ENCODE data around the gene MEOX1. TPM values are rescaled to one million over a fixed set of nuclear protein-coding genes. Genes with fewer than 3 reads are reported as not detected.

The MEOX1 gene
- total RNA-seq (1 to 10 TPM in 4 of 7 donors, under 1 TPM in 2, not detected in 1; 0.22 to 3.8 (median 1.2) TPM), polyA plus RNA-seq (1 to 10 TPM in 1 of 2 donors, under 1 TPM in 1; 0.35 to 7.7 TPM)
- long read RNA-seq, donor 1, partial matches to known transcripts: 0 of 1 reads
- long read RNA-seq, donor 1, other reads (novel, unspliced or antisense): 1 of 1 reads
- long read RNA-seq, donor 2, partial matches to known transcripts: 0 of 2 reads
- long read RNA-seq, donor 2, other reads (novel, unspliced or antisense): 0 of 2 reads
- long read RNA-seq, donor 3, partial matches to known transcripts: 1 of 2 reads
- long read RNA-seq, donor 3, other reads (novel, unspliced or antisense): 0 of 2 reads

DNA sequence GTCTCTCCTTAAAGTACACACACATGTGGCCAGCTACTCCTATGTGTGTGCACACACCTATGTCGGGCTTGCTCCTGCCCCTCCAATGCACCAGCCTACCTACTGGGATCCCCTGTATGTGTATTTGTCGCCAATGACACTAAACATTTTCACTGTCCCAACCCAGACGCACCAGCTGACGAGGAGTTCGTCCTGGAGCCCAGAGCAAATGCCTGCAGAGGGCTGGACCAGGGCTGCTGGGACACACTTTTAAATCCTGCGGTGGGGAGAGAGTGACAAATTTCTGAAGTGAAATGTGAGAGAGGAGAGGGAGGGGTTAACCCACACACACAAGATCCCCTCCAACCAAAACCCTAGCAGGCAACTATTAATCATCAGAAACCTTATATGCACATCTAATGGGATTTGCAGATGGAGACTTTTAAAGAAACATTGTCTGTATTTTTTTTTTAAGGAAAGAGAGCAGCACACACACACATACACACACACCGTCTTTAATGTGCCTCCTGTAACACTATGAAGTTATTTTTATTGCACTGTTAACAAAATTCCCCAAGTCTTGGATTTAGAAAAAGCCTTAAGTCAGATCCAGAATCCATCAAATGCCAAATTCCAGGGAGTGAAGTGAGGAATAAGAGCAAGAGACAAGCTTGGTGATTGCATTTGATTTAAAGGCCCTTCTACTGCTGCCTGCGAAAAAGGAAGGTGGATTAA, at the start of gene MEOX1:
Gene MEOX1 (minus strand): TSS at position 224 of the 714 bp plus-strand sequence. CDS start 388 bp downstream, outside the sequence.
- TF ChIP-seq, protein P1, sequence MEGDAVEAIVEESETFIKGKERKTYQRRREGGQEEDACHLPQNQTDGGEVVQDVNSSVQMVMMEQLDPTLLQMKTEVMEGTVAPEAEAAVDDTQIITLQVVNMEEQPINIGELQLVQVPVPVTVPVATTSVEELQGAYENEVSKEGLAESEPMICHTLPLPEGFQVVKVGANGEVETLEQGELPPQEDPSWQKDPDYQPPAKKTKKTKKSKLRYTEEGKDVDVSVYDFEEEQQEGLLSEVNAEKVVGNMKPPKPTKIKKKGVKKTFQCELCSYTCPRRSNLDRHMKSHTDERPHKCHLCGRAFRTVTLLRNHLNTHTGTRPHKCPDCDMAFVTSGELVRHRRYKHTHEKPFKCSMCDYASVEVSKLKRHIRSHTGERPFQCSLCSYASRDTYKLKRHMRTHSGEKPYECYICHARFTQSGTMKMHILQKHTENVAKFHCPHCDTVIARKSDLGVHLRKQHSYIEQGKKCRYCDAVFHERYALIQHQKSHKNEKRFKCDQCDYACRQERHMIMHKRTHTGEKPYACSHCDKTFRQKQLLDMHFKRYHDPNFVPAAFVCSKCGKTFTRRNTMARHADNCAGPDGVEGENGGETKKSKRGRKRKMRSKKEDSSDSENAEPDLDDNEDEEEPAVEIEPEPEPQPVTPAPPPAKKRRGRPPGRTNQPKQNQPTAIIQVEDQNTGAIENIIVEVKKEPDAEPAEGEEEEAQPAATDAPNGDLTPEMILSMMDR (IDR thresholded peaks at IDR 0.05): no peak
- TF ChIP-seq EP300 (IDR thresholded peaks at IDR 0.05) (no peak), POLR2A (IDR thresholded peaks at IDR 0.05) (no peak)
- Histone ChIP-seq H3K27me3 (no peaks in the 10 kb centered on the region), H3K36me3 (no peaks in the 10 kb centered on the region), H3K27ac (no peak within 1 kb of the TSS), H3K4me1 (ENCODE audit: insufficient read depth) (no peaks in the 10 kb centered on the region), H3K9me3 (no peaks in the 10 kb centered on the region), H3K4me3 (no peak within 1 kb of the TSS)
- 46 to 56% (median 53%) methylated on average over 8 of the region's 8 CpGs for WGBS, 3 donors
- intact Hi-C loops (cut with DNase I): no loop called here
- no peak for DNase-seq

DNA sequence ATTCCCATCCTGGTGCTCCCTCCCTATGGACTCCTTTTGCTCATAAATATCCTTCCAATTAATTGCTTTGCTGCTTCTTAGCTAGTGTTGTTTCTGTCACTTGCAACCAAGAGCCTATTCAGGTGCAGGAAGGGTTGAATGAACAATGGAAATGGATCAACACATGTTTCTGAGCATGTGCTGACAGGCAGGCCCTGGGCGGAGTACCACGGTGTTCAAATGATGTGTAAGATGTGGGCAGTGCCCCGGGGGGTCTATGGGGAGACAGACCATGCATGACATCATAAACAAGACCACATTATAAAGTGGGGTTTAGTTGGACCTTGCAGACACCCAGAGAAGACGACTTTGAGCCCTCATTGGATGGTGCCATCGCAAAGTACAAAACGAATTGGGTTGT, 48.4 kb upstream of the MEOX1 start:
- intact Hi-C loops (cut with DNase I): loop anchor here in 2 of 4 donors (5.0 kb wide), 2 partner anchors 42 to 47 kb away; partner anchors contain the start of gene SOST (in 1 of the 2)
- Histone ChIP-seq H3K4me1 (ENCODE audit: insufficient read depth) (peaks cover 2% of the 10 kb centered on the region), H3K9me3 (no peaks in the 10 kb centered on the region), H3K27ac (no peak overlapping the region), H3K27me3 (no peaks in the 10 kb centered on the region), H3K4me3 (no peak overlapping the region), H3K36me3 (no peaks in the 10 kb centered on the region)
- TF ChIP-seq EP300 (IDR thresholded peaks at IDR 0.05) (no peak), POLR2A (IDR thresholded peaks at IDR 0.05) (no peak)
- TF ChIP-seq, protein P1 (IDR thresholded peaks at IDR 0.05): no peak
- no peak for DNase-seq
- WGBS, 3 donors: 84 to 90% (median 86%) methylated on average over 6 of the region's 6 CpGs

DNA sequence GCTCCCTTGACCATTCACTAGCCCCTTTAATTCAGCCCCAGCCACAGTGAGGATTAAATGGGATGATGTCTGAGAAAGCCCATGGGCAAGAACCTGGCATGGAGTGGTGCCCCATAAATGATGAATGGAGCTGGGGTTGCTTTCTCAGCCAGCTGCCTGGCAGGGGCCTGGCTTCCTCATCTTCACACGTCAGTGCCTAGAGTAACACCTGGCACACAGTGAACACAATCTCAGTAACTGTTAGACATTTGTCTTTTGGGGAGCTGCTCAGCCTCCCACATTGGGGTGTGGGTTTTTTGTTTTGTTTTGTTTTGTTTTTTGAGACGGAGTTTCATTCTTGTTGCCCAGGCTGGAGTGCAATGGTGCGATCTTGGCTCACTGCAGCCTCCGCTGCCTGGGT, 47.5 kb upstream of the MEOX1 start:
- Histone ChIP-seq H3K27me3 (no peaks in the 10 kb centered on the region), H3K27ac (no peak overlapping the region), H3K36me3 (no peaks in the 10 kb centered on the region), H3K4me3 (no peak overlapping the region), H3K9me3 (no peaks in the 10 kb centered on the region), H3K4me1 (ENCODE audit: insufficient read depth) (peaks cover 2% of the 10 kb centered on the region)
- WGBS, 3 donors: 83 to 91% (median 85%) methylated on average over 4 of the region's 4 CpGs
- intact Hi-C loops (cut with DNase I): no loop called here
- DNase-seq: no peak
- no peak for TF ChIP-seq POLR2A (IDR thresholded peaks at IDR 0.05)
- TF ChIP-seq, protein P1 (IDR thresholded peaks at IDR 0.05): no peak
- TF ChIP-seq EP300 (IDR thresholded peaks at IDR 0.05): no peak

DNA sequence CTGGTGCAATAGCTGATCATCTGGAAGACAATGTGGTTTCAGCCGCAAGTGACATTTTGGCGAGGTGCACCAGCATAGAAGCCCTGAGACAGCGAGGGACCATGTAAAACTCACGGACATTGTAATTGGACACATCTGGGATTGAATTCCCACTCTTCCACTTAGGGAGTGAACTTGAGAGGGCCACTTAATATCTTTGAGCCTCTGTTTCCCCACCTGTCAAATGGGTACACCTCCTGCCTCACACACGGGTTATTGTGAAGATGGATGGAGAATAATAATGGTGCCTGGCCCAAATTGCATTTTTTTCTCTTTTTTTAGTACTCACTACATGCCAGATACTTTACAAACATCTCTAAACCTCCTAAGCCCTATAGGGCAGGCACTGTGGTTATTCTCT, 45.5 kb upstream of the MEOX1 start:
- Histone ChIP-seq H3K4me1 (ENCODE audit: insufficient read depth) (no peaks in the 10 kb centered on the region), H3K9me3 (no peaks in the 10 kb centered on the region), H3K27ac (no peak overlapping the region), H3K4me3 (no peak overlapping the region), H3K27me3 (no peaks in the 10 kb centered on the region), H3K36me3 (no peaks in the 10 kb centered on the region)
- 78 to 82% (median 78%) methylated on average over 5 of the region's 5 CpGs for WGBS, 3 donors
- TF ChIP-seq, protein P1 (IDR thresholded peaks at IDR 0.05): no peak
- no peak for TF ChIP-seq POLR2A (IDR thresholded peaks at IDR 0.05)
- TF ChIP-seq EP300 (IDR thresholded peaks at IDR 0.05): no peak
- DNase-seq: no peak
- intact Hi-C loops (cut with DNase I): no loop called here
